Measurements from ENCODE around the gene PRRC1. TPM values are rescaled to one million over a fixed set of nuclear protein-coding genes. Genes with fewer than 3 reads are reported as not detected.

The PRRC1 gene
- total RNA-seq, 1 donor from 2014 or later, result 85.8 TPM

GRCh38 chr5:127602896-127603844 is 85.7 kb downstream of the PRRC1 start:
- H3K4me1 Mint-ChIP-seq, result peaks cover 2% of the 10 kb centered on the region

More at GRCh38 chr5:127602896-127603844, 85.7 kb downstream of the PRRC1 start:
- Mint-ChIP-seq H3K27ac (no peak overlapping the region), H3K36me3 (no peaks in the 10 kb centered on the region), H3K9me3 (no peaks in the 10 kb centered on the region), H3K4me3 (no peak overlapping the region), H3K27me3 (ENCODE audit: low read depth) (no peaks in the 10 kb centered on the region)
- no peak for TF ChIP-seq CTCF (IDR thresholded peaks at IDR 0.05; ENCODE audit: unreplicated experiment)
- no peak for DNase-seq (ENCODE audit: low spot score in 2 of 2, unreplicated experiment in 2 of 2)

Other genes starting within 250 kb of the PRRC1 start
- 2.8 to 4.1 TPM (median 3.0 TPM) in 3 replicates for gene MEGF10, start 226.8 kb upstream of the PRRC1 start, total RNA-seq
- not detected in 3 replicates for gene CTXN3, start 131.4 kb downstream of the PRRC1 start, total RNA-seq
- gene CCDC192, start 185.8 kb downstream of the PRRC1 start, total RNA-seq, result 1.8 to 2.1 TPM (median 2.0 TPM) in 3 replicates

Data from mesothelial cell of epicardium (in vitro differentiated cells).